ENCODE measurements around the gene OASL.

OASL gene

GRCh38 chr12:121034616-121035305 is 4.3 kb downstream of the OASL start:
- no peak overlapping the region for H2AFZ ChIP-seq (ENCODE audit: low read depth)
- no peaks in the 10 kb centered on the region for H4K20me1 ChIP-seq (ENCODE audit: insufficient read depth)
- H3K27me3 ChIP-seq (ENCODE audit: insufficient read depth, low read depth): no peaks in the 10 kb centered on the region
- H3K4me2 ChIP-seq: no peak overlapping the region
- H3K4me3 ChIP-seq (IDR thresholded peaks at IDR 0.05; ENCODE audit: insufficient read depth, low read depth, low read length): no peak overlapping the region
- no peaks in the 10 kb centered on the region for H3K79me2 ChIP-seq (ENCODE audit: insufficient read depth, low read depth)
- no peak overlapping the region for H3K9ac ChIP-seq
- H3K27ac ChIP-seq: no peak overlapping the region
- peaks cover 7% of the 10 kb centered on the region for H3K4me1 ChIP-seq (ENCODE audit: low read depth, poor library complexity, severe bottlenecking)
- H3K36me3 ChIP-seq (ENCODE audit: insufficient read depth): no peaks in the 10 kb centered on the region
- TF ChIP-seq CTCF (conservative IDR thresholded peaks at IDR 0.05; ENCODE audit: low read depth, low read length): no peak

- Histone ChIP-seq H2AFZ (ENCODE audit: low read depth) (no peak overlapping the region), H3K4me2 (no peak overlapping the region), H3K27ac (no peak overlapping the region), H3K9ac (no peak overlapping the region), H3K4me3 (IDR thresholded peaks at IDR 0.05; ENCODE audit: insufficient read depth, low read depth, low read length) (no peak overlapping the region), H3K4me1 (ENCODE audit: low read depth, poor library complexity, severe bottlenecking) (peaks cover 4% of the 10 kb centered on the region), H4K20me1 (ENCODE audit: insufficient read depth) (no peaks in the 10 kb centered on the region), H3K79me2 (ENCODE audit: insufficient read depth, low read depth) (no peaks in the 10 kb centered on the region), H3K36me3 (ENCODE audit: insufficient read depth) (no peaks in the 10 kb centered on the region), H3K27me3 (ENCODE audit: insufficient read depth, low read depth) (no peaks in the 10 kb centered on the region)
- no peak for TF ChIP-seq CTCF (conservative IDR thresholded peaks at IDR 0.05; ENCODE audit: low read depth, low read length)
Observed at GRCh38 chr12:121033625-121034349, 5.3 kb downstream of the OASL start.

- H3K4me2 ChIP-seq: no peak overlapping the region
- no peak overlapping the region for H3K9ac ChIP-seq
- TF ChIP-seq CTCF (conservative IDR thresholded peaks at IDR 0.05; ENCODE audit: low read depth, low read length): no peak
- H3K36me3 ChIP-seq (ENCODE audit: insufficient read depth): no peaks in the 10 kb centered on the region
- no peaks in the 10 kb centered on the region for H4K20me1 ChIP-seq (ENCODE audit: insufficient read depth)
- H3K4me3 ChIP-seq (IDR thresholded peaks at IDR 0.05; ENCODE audit: insufficient read depth, low read depth, low read length): no peak overlapping the region
- H3K4me1 ChIP-seq (ENCODE audit: low read depth, poor library complexity, severe bottlenecking): no peaks in the 10 kb centered on the region
- no peak overlapping the region for H2AFZ ChIP-seq (ENCODE audit: low read depth)
- no peak overlapping the region for H3K27ac ChIP-seq
- H3K27me3 ChIP-seq (ENCODE audit: insufficient read depth, low read depth): no peaks in the 10 kb centered on the region
- H3K79me2 ChIP-seq (ENCODE audit: insufficient read depth, low read depth): no peaks in the 10 kb centered on the region
Observed at GRCh38 chr12:121030576-121031212, 8.4 kb downstream of the OASL start.

- no peaks in the 10 kb centered on the region for H3K27me3 ChIP-seq (ENCODE audit: insufficient read depth, low read depth)
- no peak overlapping the region for H3K4me3 ChIP-seq (IDR thresholded peaks at IDR 0.05; ENCODE audit: insufficient read depth, low read depth, low read length)
- H3K9ac ChIP-seq: no peak overlapping the region
- H2AFZ ChIP-seq (ENCODE audit: low read depth): no peak overlapping the region
- no peaks in the 10 kb centered on the region for H3K79me2 ChIP-seq (ENCODE audit: insufficient read depth, low read depth)
- no peaks in the 10 kb centered on the region for H3K36me3 ChIP-seq (ENCODE audit: insufficient read depth)
- TF ChIP-seq CTCF (conservative IDR thresholded peaks at IDR 0.05; ENCODE audit: low read depth, low read length): no peak
- H3K4me2 ChIP-seq: no peak overlapping the region
- no peaks in the 10 kb centered on the region for H3K4me1 ChIP-seq (ENCODE audit: low read depth, poor library complexity, severe bottlenecking)
- no peak overlapping the region for H3K27ac ChIP-seq
- H4K20me1 ChIP-seq (ENCODE audit: insufficient read depth): no peaks in the 10 kb centered on the region
Observed at GRCh38 chr12:121026274-121027045, 12.6 kb downstream of the OASL start.

Measured in KMS-11 (cell line).